Adrenal gland (tissue), 12 donors: ENCODE measurements around the gene SNX32. TPM values are rescaled to one million over a fixed set of nuclear protein-coding genes. Genes with fewer than 3 reads are reported as not detected.

ENCODE experiments used
- DNase-seq, 7 donors: peaks; one replicate each; pipeline ENCODE4 v3.0.0-alpha.2; 2019 to 2020
- H3K27ac ChIP-seq, 5 donors: fragments of 200-600 bp; sonication (generic) in 4 of 5; 1 replicate in 3 of 5; 2 replicates in 2 of 5; pipeline versions ENCODE4 v1.5.1 to v1.8.0; 2016 to 2020; ENCODE audit warnings: mild to moderate bottlenecking in 1 of 5
- H3K27me3 ChIP-seq: fragments of 200-600 bp; 2 replicates; pipeline ENCODE4 v1.8.0; 2021
- H3K36me3 ChIP-seq, 2 donors: fragments of 200-600 bp; replicated peaks in 1 of 2; 1 replicate in 1 of 2; 2 replicates in 1 of 2; pipeline versions ENCODE4 v1.5.1 to v1.8.0; 2018 to 2022
- H3K4me1 ChIP-seq, 2 donors: fragments of 200-600 bp; replicated peaks in 1 of 2; 1 replicate in 1 of 2; 2 replicates in 1 of 2; pipeline versions ENCODE4 v1.5.1 to v1.8.0; 2018 to 2021
- H3K4me3 ChIP-seq, 4 donors: fragments of 200-600 bp; sonication (generic) in 3 of 4; one replicate each; pipeline ENCODE4 v1.5.1; 2016 to 2018
- H3K9me3 ChIP-seq, 3 donors: fragments of 200-600 bp; sonication (generic) in 1 of 3; replicated peaks in 1 of 3; 1 replicate in 2 of 3; 2 replicates in 1 of 3; pipeline versions ENCODE4 v1.5.1 to v1.8.0; 2016 to 2021
- CTCF ChIP-seq, 6 experiments: fragments of 450-650 bp in 4 of 6; fragments of 200-600 bp in 2 of 6; sonication (generic) in 1 of 6; IDR thresholded peaks; 1 replicate in 5 of 6; 2 replicates in 1 of 6; pipeline versions ENCODE4 v1.5.1 to v1.8.0; 2016 to 2021; ENCODE audit warnings: antibody characterized with exemption in 6 of 6, mild to moderate bottlenecking in 2 of 6, moderate library complexity in 1 of 6
- POLR2A ChIP-seq, 2 donors: fragments of 450-650 bp; IDR thresholded peaks; one replicate each; pipeline ENCODE4 v1.6.1; 2017; ENCODE audit warnings: antibody characterized with exemption in 2 of 2, mild to moderate bottlenecking in 2 of 2, moderate library complexity in 1 of 2
- WGBS, 4 donors: extraction: QIAGEN DNeasy Blood & Tissue Kit in 2 of 4; methylation state at CpG; one replicate each; pipeline versions ENCODE4 v1.1.5 to v1.1.7; 2013 to 2017; 5-methylcytosine and 5-hydroxymethylcytosine counted together
- intact Hi-C, 2 donors: fragments of 100-400 bp; cut with DNase I; formaldehyde crosslinking; loops; one replicate each; pipeline versions ENCODE4 v1.14.1 to v1.15.0; 2022 to 2023
- polyA plus RNA-seq, 3 donors: library from polyadenylated mRNA; stranded (reverse); fragments of 200-250 nt in 2 of 3; fragments of 350-450 nt in 1 of 3; fragmentation: Illumina TruSeq in 1 of 3; extraction: RNeasy Lipid Tissue Mini Kit (QIAGEN cat#74804) in 1 of 3; gene quantifications; one replicate each; pipeline ENCODE4 v1.2.3, GENCODE V29; 2013 to 2014
- total RNA-seq, 9 donors: library from RNA; depleted of rRNA in 4 of 9; stranded (reverse); fragments of >200 nt in 4 of 9; fragments of 120-200 nt in 1 of 9; fragmentation: NEBNext Ultra II Directional in 1 of 9; extraction: Animal tissue kit (Norgen Biotek cat#: 25700) in 1 of 9; gene quantifications; one replicate each; pipeline versions ENCODE4 v1.1.0 to v1.2.4, GENCODE V29; 2013 to 2023
- donor health status: healthy with polysubstance abuse.
- donor health status: Bipolar disorder and iron deficiency.
- donor health status: DM: yes; HTN: yes; CAD: no.
- donor health status: DM: no; HTN: no; CAD: no.
- donor health status: DM: no; HTN: no; CAD: no.
- donor health status: DM: yes; HTN: yes; CAD: no.

SNX32 gene
- total and polyA plus RNA-seq, 12 donors = 0.11 to 1.2 (median 0.50) TPM; not detected in 3

- H3K4me3 ChIP-seq = peak overlapping the region in 1 of 4 donors; percentile 61
- 65 to 81% (median 67%) methylated on average over 8 to 24 of the region's 24 CpGs for WGBS, 4 donors
- H3K36me3 ChIP-seq = peaks cover 0 to 30% of the 10 kb centered on the region in 2 donors
- no peaks in the 10 kb centered on the region for H3K9me3 ChIP-seq
- intact Hi-C loops = no loop called here
- TF ChIP-seq POLR2A (IDR thresholded peaks at IDR 0.05) = no peak
- peak in 2 of 7 donors; percentile 38 to 46 for DNase-seq
- peaks cover 2 to 17% of the 10 kb centered on the region in 2 donors for H3K4me1 ChIP-seq
- no peaks in the 10 kb centered on the region for H3K27me3 ChIP-seq
- H3K27ac ChIP-seq = peak overlapping the region in 3 of 5 donors; percentile 44 to 93 (median 86)
These were observed 37.2 kb downstream of the SNX32 start for GRCh38 chr11:65870706-65871681.

DNA sequence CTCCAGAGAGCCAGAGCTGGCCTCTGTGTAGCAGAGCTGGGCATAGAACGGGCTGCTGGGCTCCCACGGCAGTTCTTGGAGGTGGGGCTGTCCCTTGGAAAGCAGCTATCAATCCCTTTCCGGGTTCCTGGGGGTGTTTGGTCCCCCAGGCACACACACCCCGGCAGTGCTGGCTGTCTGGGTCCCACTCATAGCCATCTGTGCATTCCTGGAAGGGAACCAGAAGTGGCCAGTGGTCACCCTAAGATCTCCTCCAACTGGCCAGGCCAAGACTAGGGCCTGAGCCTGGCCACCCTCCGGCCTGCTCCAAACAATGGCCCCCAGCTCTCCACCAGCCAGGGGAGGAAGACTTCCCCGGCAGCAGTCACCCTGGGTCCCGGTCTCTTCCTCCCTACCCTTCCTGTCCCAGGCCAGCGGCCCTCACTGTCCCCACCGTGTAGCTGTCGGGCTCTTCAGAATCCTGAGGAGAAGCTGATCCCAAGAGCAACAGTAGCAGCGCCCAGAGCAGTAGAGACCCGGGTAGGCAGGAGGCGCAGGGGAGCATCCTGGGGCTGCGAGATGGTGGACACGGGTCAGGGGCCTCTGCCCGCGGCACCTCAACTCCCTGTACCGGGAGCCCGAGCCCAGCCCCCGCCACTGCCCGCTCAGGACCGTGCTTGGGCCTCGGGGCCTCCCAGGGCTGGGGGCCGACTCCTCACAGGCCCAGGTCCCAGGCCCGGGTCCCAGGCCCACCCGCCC lies 38.2 kb downstream of the SNX32 start:
- Histone ChIP-seq H3K27ac (peak overlapping the region in 4 of 5 donors; percentile 44 to 93 (median 82)), H3K4me3 (peak overlapping the region in 2 of 4 donors; percentile 30 to 61), H3K9me3 (no peaks in the 10 kb centered on the region), H3K36me3 (peaks cover 0 to 20% of the 10 kb centered on the region in 2 donors), H3K4me1 (peaks cover 2 to 17% of the 10 kb centered on the region in 2 donors), H3K27me3 (no peaks in the 10 kb centered on the region)
- DNase-seq = no peak
- 26 to 54% (median 44%) methylated on average over 3 to 26 of the region's 26 CpGs for WGBS, 4 donors
- no peak for TF ChIP-seq CTCF (IDR thresholded peaks at IDR 0.05)
- no peak for TF ChIP-seq POLR2A (IDR thresholded peaks at IDR 0.05)
- intact Hi-C loops = no loop called here

- peak within 1 kb of the TSS in 4 of 5 donors; percentile 44 to 93 (median 82) for H3K27ac ChIP-seq
- no peak for TF ChIP-seq POLR2A (IDR thresholded peaks at IDR 0.05)
- TF ChIP-seq CTCF (IDR thresholded peaks at IDR 0.05) = no peak
- no peaks in the 10 kb centered on the region for H3K9me3 ChIP-seq
- 3 to 6% (median 4%) methylated on average over 6 to 69 of the region's 69 CpGs for WGBS, 4 donors
- peak within 1 kb of the TSS in 3 of 4 donors; percentile 30 to 61 (median 45) for H3K4me3 ChIP-seq
- H3K27me3 ChIP-seq = no peaks in the 10 kb centered on the region
- peak in 1 of 7 donors; percentile 52 for DNase-seq
- H3K4me1 ChIP-seq = peaks cover 2 to 17% of the 10 kb centered on the region in 2 donors
- intact Hi-C loops = no loop called here
- H3K36me3 ChIP-seq = peaks cover 0 to 12% of the 10 kb centered on the region in 2 donors
These were observed 39.0 kb downstream of the SNX32 start, which contains the start of gene EFEMP2 for GRCh38 chr11:65872586-65873317. TSS of gene EFEMP2 (minus strand) at chr11:65872800. CDS start at chr11:65872354, 446 bp downstream.
